GM19452 (cell line): ENCODE measurements around the gene NSMCE1.

Experiments
- ATAC-seq: cut with Tn5 transposase; IDR thresholded peaks from one replicate; pipeline ENCODE4 v1.9.1; 2021; ENCODE audit not compliant: unreplicated experiment

The NSMCE1 gene

DNA sequence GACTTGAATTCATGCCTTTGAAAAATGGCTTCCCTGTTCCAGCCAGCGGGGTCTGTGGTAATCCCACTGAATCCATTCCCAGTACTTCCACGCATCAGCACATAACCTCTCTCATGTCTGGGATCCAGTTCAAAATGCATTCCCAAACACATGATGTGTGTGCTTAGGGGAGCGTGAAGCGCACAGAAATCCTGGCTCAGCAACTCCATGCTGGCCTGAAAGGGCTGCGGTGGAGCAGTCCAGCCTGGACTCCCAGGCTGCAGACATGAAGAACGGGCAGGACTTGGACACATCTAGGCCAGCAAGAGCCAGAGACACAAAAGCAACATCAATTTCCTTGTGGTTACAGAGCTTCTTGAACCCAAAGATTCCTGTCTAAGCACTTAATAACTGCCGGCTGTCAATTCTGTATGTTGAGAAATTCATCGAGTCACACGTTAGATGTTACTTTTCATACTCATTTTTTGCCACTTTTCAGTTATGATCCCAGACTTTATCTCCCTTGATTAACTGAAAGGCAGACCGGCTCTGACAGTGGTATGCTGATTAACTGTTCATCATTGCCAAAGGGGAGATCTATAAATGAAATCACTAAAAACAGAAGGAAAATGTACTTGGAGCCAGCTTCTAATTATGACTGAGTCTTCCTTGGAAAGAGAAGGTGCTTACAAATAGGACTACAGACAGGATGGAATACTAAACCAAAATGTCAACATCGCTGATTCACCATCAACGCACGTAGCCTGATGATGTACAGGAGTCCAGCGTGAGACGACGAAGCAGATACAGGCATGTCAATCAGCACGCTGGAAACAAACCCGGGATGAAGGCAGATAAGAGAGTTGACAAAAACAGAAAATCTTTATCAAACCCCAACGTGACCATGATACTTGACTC, 23.0 kb downstream of the NSMCE1 start:
- no peak for ATAC-seq

DNA sequence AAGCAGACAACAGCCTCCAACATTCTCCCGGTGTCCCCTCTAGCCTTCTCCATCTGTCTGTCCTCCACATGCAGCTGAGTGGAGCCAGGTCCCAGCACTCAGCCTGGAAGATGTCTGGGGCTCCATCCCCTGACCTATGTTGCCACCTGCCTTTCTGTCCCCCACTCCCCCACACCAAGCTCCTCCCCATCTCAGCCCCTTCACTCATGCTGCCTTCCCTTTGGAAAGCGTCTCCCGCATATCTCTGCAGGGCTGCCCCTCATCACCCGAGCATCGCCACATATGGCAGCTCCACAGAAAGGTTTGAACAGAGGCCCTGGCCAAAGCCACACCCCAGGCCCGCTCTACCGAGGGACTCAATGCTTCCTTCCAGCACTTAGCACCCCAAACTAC, 24.2 kb downstream of the NSMCE1 start:
- ATAC-seq: no peak

DNA sequence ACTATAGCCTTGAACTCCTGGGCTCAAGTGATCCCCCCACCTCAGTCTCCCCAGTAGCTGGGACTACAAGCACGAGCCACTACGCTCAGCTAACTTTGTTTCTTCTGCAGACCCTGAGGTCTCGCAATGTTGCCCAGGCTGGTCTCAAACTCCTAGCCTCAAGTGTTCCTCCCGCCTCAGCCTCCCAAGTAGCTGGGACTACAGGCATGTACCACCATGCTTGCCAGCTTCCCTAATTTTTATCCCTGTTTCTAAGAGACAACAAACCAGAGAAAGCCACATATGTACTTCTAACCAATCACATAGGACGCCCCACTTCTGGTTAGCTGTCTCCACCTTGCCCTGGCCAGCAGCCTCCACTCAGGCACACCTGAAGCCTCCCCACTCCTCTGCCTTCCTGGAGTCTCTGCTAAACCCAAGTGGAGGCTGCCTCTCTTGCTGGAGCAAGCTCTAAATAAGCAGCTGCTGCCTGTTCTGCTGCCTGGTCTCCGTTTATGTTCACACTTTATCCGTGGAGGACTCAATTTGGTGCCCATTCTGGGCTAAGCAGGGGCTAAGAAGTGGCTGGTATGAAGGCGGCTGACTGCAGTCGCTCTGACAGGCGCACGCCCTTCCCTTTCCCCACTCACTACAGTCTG, 24.7 kb downstream of the NSMCE1 start:
- ATAC-seq: no peak

DNA sequence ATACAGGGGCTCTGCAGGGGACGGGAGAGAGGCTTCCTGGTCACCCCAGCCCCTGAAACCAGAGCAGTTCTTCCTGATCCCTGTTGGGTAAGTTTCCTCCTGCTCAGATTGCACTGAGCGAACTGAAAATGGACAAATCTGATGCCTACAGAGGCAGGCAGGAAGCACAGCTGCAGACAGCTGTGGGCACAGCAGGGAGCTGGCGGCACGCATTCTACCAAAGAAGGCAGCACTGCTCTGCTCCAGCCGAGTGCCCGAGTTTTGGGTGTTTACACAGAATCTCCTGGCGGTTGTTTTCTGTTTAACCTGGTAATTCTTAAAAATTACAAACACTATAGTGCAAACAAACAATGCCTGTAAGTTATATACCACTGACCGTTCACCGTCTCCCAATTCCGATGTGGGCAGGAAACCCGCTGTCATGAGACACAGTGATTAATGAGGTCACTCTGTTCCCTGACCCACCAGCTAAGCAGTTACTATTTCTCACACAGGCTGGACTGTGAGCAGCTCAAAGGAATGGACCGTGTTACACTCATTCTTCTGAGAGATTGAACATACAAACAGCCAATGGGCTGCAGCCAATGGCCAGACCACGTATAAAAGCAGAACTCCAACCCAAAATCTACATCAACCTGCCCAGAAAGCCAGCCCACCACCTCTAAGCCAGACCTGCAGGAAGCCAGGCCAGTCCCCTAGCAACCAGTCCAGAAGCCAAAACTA, 25.5 kb downstream of the NSMCE1 start:
- ATAC-seq: no peak

DNA sequence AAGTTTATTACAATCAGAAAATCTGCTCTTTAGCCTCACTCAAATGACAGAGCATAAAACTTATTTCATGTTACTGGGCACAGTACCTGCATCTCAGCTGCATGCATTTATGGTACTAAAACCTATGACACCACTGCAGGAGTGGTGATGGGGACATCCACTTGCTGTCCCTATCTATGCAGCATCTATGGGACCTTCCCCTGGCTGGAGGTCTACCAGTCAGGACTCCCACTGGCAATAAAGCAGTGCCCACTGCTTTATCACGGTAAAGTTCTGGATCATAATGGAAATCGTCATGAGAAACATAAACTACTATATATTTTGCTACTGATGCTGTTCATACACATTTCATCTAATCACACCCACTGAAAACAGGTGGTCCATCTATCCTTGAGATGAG, 26.2 kb downstream of the NSMCE1 start:
- ATAC-seq: no peak

DNA sequence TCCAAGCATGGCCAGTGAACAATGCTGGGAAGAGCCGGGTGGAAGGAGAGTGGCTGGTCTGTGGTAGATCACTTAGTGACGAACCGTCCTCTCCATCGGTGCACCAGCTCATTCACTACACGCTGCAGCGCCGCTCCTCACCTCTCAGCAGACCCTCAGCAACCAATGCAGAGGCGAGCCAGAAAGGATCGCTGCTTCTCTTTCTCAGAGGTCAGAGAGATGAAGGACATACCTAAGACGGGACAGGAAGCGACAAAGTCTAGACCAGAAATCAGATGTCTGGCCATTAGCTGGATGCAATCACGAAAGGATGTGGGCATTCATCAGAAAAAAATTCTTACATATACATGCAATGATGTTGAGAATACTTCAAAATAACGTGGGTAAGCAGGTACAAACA, 26.9 kb downstream of the NSMCE1 start:
- no peak for ATAC-seq

DNA sequence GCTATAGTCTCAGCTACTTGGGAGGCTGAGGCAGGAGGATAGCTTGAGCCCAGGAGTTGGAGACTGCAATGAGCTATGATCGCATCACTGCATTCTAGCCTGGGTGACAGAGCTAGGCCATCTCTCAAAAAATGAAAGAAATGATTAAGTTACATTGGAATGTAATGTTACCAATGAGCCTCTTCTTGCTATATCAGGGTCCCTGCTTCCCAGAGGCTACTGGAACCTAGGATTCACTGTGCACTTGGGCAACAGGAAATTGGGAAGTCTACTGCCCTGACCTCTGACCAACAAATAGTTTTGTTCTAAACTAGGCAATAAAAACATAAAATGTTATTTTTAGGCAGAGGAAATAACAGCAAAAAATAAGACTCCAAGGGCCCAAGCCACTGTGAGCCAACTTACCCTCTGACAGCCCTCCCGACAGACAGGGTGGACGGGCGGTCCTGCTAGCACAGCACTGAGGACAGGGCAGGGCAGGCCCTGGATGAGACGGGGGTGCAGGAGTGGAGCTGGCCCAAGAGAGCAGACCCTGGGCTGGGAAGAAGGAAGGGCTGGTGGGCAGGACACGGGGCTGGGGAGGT, 27.5 kb downstream of the NSMCE1 start:
- ATAC-seq: no peak

DNA sequence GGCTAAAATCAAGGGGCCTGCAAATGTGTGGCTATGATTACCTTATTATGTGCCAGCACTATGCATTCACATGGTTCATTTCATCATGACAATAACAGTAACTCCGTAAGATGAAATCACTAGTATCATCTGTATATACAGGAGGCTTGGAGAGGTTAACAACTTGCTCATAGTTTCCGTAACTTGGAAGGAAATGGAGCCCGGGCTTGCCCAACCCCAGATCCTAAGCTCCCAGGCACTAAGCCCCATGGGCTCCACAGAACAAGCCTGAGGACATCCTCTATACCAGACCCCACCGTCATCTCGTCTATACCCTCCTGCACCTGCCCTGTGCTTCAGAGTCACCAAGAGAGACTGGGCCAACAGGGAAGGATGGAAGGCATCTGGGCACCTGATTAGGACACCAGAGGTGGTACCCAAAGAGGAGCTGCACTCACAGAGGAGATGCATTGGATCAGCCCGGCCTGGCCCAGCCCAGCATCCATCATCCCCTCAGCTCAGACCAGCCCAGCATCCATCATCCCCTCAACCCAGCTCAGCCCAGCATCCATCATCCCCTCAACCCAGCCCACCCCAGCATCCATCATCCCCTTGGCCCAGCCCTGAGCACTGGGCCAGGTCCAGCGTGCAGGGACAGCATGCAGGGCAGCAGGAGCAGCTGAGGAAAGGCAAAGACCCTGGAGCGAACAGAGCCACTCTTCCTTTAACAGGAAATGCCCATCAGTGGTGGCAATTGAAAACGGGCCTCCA, 28.5 kb downstream of the NSMCE1 start:
- ATAC-seq: no peak

DNA sequence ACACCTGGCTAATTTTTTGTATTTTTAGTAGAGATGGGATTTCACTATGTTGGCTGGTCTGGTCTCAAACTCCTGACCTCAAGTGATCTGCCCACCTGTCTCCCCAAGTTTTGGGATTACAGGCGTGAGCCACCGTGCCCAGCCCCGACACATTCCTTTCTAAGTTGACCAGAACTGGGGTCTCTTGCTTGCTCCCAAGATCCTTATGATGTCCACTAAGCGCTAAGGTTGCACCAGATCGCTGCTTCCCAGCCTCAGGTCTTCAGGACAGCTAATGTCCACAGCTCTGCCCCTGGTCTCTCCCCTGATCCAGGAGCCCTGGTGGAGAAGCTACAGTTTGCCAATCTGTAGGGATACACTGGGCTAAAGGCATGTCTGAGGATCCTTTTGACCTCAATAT, 29.5 kb downstream of the NSMCE1 start:
- ATAC-seq: no peak

DNA sequence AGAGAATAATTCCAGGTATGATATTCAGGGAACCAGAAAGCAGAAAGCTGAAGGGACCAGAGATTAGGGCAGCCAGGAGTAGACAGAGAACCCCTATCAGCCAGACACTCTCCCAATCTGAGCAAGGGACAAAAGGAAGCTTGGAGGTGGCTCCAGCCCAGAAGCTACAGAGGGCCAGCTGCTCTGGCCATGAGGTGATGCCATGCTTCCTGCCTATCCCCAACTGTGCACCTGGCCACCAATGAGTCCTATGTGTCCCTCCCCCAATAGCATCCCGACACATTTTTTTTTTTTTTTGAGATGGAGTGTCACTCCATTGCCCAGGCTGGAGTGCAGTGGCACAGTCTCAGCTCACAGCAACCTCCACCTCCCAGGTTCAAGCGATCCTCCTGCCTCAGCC, 30.0 kb downstream of the NSMCE1 start:
- no peak for ATAC-seq

DNA sequence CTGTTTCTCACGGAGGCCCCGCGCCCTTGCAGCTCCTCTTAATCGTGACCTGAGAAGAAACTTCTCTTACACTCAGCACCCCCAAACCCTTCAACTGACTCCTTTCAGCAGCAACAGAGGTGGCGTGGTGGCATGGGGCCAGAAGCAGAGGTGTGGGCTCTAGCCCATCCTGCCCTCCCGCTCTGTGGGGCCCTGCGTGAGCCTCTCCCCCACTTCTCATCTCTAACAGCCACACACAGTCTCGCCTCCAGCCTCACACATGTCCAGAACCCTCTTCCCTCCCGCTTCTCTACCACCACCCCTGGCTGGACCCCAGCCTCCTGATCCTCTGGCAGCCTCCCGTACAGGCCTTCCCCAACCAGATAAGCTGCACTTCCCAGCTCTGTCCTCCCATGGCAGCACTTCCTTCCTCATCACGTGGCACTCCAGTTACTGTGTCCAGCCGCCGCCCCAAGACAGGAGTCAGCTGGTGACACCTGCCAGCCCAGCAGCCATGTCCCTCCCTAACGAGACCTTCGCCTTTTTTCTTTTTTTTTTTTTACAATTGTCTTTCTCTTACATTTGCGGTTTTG, 30.5 kb downstream of the NSMCE1 start:
- peak; percentile 11 for ATAC-seq

DNA sequence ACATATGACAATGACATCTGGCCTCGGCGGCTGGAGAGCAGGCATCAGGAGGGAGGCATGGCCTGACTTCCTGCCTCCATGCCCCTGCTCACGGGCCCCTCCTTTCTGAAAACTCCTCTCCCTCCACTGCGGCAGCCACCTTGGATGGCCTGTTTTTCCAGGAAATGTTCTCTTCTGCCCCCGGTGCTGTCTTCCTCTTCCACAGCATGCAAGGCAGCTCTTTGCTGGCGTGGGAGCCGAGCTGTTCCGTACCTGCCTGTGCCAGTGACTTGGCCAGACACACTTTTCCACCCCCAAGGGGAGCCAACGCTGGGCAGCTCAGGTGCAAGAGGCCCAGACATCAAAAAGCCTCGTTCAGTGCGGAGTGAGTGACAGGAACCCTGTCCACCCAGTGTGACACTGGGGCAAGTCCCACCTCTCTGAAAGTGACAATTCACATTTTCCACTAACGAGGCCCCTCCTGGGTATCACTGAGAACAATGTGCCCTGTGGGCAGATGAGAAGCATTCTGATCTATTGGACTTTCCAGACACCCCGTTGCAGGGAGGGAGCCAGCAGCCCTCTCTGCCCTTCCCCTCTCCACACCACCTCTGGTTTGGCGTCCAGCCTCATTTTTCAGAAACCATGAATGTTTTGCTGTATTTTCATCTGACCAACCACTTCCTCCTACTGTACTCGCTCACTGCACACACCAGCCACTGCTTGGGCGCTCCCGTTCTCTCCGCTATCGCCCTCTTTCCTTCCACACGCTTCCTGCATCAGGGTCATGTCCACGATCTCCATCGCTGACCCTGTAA, 31.2 kb downstream of the NSMCE1 start:
- ATAC-seq: peak; percentile 79

DNA sequence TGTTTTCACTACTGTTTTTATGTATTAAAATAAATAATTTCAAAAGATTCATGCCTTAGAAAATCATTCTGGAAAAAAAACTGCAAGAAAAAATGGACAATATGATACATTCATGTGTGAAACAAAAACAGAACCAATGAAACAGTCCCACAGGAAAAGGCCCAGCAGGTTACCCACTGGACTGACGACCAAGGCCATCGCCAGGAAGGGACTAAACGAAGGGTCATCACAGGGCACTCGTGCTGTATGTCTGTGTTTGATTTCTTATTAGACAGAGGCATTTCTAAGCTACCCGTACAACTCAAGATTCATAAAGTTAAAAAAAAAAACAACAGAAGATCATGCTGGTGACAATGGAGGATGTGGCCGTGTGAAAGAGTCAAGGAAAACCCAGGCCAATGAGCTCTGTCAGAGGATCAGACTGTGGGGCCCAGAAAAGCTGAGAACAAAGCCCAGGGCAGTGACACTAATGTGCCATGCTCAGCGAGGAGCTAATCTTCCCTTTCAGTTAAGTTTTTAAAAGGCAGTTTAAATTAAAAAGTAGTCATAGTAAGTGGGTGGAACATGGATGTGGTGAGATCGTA, 31.8 kb downstream of the NSMCE1 start:
- ATAC-seq: no peak

DNA sequence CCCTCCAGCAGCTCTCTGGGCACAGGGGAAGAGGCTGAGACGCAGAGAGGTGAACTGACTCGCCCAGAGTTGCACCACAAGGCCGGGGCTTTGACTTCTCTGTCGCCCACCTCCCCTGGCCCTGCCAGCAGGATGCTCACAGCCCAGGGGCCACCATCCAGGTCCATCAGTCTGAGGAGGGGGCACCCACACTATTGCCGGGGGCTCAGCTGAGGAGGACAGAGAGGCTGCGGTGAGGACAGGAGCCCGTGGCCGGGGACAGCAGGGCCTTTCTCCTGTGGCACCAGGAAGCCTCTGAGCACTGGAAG, 32.7 kb downstream of the NSMCE1 start:
- ATAC-seq: no peak

DNA sequence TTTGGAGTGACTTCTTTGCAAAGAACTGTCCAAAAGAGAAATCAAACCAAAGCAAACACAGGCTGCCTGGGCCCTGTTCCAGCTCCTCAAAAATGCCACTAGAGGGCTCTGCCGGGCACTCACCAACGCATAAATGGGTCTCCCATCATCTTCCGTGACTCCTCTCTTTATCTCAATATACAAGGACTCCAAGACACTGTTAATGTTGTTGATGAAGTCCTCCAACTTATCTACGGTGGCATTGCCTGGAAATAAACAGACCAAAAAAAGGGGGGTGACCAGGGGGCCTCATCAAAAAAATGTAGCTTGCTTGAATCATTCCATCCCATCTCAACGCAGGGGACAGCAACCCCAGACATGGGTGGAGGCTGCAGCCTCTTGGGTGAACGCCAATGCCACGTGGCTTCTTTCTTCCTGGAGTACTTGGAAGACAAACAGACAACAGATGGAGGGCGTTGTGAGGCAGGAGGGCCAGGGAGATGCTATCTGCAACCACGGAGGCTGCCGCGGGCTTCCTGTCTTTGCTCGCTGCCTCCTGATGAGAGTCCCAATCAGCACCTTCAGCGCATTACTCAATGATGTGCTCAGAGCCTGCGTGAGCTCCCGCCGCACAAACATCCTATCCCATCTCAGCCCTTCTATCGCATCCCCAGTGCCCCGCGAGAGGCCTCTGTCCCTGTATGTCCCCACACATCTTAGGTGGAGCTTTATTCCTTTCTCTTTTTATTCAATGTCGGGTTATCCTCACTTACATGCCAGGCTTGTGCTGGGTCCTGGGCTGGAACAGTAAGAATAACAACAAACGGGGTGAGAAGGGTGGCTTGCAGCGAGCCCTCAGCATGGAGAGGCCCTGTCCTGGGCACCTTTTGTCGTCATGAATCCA, 33.3 kb downstream of the NSMCE1 start:
- ATAC-seq: no peak

DNA sequence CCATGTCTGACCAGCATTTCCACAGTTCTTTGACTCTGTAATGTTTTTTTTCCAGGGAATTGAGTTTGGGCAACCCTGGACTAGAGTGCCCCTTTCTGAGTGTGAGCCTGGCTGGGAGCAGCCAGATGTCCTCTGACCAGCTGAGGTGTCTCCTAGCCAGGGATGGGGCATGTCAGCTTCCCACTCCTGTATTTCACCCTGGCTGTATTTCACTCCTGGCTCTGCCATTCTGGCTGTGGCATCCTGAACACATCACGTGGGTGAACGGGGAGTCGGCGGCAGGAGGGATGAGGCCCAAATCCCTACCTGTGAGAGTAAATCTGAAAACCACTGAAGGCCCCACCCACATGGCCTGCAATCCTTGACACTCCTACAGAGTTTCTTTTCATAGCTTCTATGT, 34.0 kb downstream of the NSMCE1 start:
- no peak for ATAC-seq

DNA sequence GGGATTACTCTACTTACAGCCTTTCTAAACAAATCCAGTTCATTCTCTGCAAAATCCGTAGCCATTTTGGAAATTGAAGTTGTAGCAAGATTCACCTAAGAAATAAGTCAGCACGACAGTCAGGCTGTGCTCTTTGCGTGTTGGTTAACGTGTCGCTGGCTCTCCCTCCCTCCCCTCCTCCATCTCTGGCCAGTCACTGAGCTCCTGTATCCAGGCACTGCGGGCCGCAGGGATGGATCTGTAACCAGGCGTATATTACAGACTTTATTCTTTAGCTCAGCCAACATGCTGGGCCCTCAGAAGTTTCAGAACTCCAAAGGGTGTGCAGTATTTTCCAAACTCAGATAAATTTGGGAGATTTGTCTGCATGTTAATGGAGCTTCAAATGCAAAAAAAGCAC, 34.4 kb downstream of the NSMCE1 start:
- ATAC-seq: no peak

DNA sequence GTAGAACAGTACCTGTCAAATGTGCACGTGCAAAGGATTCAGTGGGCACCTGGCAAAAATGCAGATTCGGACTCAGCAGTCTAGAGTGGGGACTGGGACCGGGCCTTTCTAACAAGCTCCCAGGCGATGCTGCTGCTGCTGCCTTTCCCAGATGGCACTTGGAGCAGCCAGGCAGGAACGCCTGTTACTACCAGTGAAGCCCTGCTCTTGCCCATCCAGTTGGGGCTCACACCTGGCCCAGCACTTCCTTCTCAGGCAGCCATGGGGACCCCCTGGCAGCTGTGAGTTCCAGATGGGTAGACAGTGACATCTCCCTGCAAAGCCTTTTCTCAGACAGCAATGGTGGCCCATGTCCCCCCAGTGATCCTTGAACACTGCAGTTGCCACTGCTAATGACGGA, 34.8 kb downstream of the NSMCE1 start:
- ATAC-seq: no peak
